T1000 (cell line): ENCODE data around the gene NDC80.
"Not testable (repeated sequence)": the region's sequence is repeated elsewhere in the genome, so short reads cannot be mapped to it uniquely, and the experiment has no call there.

Experiments
- DNase-seq: peaks from one replicate; lab custom pipeline; 2025; ENCODE audit warnings: mixed read lengths; lab: John Stamatoyannopoulos, UW

Gene NDC80

DNA sequence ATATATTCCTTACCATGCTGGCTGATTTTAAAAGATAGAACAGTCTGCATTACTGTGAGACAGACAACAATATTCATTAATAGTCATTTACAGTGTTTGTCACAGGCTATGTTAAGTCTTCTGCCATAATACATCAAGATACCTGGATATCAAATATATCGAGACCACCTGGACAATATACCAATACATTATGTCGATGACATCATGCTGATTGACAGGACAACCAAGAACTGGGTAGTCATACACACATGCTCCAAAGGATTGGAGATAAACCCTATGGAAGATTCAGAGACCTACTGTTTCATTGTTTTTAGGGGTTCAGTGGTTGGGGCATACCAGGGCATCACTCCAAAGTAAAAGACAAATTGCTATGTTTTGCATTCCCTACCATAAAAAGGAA is 57.6 kb downstream of the NDC80 start:
- DNase-seq: no peak

DNA sequence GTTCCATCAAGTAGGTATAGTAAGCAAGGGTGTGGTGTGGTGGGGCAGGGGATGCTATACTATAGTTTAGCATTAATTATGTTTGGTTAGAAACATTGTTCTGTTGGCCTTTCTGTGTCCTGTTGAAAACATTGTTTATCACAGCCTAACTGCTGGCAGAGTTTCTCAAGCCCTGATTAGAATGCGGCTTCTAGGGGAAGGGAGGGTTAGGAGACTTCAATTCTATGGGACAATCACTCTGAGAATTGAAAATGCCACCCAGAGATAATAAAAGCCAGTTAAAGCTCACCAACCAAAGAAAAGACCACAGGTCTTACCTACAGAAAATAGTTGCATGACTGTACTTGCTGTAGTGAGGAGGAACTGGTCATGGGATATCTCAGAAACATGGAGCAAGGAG is 64.2 kb downstream of the NDC80 start:
- DNase-seq: no peak

DNA sequence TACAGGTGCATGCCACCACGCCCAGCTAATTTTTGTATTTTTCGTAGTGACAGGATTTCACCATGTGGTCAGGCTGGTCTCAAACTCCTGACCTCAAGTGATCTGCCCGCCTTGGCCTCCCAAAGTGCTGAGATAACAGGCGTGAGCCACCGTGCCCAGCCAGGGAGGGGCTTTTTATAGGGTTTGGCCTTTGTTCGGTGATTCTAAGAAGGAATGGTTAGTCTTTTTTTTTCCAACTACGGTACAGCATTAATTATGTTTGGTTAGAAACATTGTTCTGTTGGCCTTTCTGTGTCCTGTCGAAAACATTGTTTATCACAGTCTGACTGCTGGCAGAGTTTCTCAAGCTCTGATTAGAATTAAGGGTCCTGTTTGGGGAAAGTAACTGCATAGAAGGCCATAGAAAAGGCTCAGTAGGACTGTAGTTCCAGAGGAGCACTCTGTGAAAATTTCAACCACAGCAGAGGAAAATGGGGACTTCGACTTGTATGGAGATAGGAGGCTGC is 64.8 kb downstream of the NDC80 start:
- no peak for DNase-seq

DNA sequence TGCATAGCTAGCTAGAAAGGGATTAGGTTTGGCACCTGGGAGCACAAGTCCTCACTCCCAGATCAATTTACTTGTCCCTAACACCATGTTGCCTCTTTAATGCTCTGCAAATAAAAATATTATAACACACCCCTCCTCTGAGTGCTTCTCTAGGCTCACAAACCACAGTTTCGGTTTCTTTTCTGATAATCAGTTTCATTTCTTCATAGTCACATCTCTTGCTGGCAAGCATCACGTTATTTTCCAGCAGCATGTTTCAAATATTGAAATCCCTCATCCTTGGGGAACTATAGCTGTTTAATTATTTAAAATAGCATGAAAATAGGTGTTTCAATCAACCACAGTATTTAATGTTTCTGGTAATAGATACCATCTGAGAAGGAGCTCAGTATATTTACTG is 70.3 kb downstream of the NDC80 start:
- no peak for DNase-seq

DNA sequence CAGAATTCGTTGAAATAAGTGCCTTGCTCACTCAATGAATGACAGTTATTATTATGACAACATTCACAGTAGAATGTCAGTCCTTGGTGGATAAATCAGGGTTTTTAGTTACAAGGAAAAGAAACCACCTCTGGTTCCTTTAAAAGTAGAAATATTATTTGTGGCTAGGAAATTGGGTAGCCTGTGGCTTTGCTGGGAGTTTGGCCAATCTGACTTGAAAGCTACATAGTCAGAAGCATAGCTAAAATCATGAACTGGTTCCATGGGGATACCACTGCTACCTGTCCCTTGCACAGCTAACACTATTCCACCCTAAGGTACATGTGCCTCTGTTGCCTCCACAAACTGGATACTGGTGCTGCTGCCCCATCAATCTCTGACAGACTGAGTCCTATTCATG is 71.4 kb downstream of the NDC80 start:
- no peak for DNase-seq

DNA sequence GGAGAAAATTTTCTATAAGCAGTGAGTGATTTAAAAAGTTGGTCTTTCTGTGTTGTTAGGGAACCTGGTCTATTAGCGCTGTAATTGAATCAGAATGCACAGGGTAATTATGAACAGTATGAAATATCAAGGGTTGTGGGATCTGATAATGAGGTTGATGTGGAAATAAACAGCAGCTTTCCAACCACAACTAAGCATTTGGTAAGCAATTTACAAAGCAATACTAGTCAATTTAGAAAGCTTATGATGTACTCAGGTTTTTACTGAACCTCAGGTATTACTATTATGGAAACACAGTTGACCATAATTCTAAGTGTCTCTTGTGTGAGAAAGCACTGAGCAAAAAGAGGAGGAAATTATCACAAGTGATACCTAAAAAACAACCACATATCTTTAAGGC is 73.2 kb downstream of the NDC80 start:
- DNase-seq: no peak

DNA sequence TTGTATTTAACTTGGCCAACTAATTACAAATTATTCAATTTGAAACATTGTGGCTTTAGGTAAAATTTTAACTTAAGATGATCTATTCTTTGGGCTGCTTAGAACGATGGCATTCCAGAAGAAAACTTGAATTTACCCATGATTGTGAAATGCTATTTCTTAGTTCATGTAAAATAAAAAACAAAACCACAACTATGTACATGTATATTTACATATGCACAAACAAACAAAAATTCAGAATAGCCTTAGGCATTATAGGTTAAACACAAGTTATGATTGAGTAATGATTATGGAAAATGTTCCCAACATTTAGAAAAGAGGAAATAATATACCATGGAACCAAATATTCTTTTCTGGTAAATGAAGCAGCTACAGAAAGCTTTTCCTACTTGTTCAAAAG is 80.6 kb downstream of the NDC80 start:
- DNase-seq: no peak

DNA sequence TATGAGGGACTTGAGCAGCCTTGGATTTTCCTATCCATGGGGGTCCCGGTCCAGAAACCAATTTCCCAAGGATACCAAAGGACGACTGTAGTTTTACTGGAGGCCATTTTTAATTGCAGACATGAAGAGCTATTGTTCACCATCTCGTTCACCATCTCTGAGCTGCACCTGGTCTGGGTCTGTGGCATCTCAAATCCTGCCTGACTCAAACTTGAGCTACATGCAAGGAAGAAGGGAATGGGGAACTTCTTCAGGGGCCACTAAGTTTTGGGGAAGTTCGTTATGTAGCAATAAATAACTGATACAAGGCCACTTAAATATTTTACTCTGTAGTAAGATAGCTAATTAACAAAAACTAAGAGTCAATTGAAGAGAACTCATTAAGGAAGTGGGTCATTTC is 82.1 kb downstream of the NDC80 start:
- no peak for DNase-seq

DNA sequence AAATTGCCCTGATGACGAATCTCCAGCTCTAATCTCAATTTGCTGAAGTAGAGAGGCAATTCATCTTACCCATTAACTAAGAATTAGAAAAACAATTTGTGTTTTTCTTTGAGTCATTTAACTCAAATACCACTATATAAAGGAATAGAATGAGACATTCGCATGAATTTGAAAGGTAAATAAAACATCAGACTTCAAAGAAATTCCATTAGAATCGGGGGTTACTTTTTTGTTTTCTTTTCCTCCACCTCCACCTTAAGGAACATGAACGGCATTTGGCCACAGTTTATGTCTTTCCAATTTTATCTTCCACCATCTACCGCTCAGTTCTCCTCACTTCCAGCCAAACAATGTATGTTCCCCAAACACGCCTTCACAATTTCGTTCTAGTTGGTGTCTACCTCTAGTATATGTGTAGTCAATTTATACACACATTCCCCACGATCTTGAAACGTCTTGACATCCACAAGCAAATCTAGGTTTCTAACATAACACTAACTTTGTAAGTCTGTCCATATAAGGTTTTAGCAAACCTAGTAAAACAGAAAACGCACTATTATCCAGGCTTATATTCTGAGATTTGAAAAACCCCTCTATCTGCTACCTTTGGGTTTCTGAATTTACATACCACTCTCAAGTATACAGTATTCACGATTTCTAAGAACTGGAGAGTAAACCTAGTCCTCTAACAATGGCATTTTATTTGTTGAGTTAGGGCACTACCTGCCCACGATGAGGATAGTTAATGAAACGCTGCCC is 83.0 kb downstream of the NDC80 start:
- no peak for DNase-seq

DNA sequence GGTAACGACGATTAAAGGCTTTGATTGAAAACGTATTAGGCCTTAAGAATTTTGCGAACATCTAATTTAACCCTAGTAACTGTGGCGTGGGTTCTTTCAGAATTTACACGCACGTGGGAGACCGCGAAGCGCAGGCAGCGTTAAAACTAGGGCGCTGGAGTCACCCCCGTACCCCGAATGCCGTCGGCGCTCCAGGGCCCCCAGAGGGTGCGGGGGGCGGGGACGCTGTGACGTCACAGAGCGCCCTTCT is 83.5 kb downstream of the NDC80 start:
- no peak for DNase-seq

DNA sequence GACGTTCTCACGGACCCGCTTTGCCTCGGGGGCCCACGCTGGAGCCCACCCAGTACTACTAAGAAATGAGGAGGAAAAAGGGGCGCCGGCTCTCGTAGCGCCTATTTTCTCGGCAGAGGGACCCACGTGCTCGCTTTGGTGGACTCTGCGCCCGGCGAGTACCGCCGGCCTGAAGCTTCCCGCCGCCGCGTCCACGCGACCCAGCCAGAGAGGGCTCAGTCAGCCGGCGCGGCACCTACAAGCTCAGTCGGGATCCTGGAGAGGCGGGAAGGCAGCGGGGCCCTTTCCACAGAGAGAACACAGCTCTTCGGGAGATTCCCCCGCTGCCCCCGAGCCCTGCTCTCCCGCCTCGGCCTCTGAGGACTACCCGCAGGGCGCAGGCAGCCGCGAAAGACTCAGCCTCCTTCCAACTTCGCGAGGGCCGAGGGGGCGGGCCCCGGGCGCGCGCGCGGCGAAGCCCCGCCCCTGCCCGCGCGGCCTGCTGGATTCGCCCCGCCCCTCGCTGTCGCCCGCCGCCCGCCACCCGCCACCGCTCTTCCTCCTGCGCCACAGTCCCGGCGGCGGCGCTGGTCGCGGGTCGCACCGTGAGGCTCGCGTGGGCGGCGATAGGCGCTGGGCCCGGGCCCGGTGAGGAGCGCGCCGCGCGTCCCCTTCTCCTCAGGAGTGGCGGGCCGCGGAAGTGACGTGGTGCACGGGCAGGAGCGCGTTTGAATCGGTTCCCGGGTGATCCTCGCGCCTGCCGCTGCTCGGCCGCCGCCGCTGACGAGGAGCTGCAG is 84.0 kb downstream of the NDC80 start, which contains the start of gene SMCHD1:
Gene SMCHD1, plus strand, starts transcription at position 549 of the 776 bp plus-strand sequence. CDS start 350 bp downstream, outside the sequence.
- DNase-seq: peak; percentile 56

DNA sequence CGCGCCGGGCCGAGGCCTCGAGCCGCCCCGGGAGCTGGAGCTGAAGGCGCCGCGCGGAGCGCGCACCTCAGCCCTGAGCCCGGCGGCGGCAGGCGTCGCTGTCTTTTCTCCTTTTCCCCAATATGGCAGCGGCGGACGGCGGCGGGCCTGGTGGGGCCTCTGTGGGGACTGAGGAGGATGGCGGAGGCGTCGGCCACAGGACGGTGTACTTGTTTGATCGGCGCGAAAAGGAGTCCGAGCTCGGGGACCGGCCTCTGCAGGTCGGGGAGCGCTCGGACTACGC is 84.5 kb downstream of the NDC80 start:
- no peak for DNase-seq

DNA sequence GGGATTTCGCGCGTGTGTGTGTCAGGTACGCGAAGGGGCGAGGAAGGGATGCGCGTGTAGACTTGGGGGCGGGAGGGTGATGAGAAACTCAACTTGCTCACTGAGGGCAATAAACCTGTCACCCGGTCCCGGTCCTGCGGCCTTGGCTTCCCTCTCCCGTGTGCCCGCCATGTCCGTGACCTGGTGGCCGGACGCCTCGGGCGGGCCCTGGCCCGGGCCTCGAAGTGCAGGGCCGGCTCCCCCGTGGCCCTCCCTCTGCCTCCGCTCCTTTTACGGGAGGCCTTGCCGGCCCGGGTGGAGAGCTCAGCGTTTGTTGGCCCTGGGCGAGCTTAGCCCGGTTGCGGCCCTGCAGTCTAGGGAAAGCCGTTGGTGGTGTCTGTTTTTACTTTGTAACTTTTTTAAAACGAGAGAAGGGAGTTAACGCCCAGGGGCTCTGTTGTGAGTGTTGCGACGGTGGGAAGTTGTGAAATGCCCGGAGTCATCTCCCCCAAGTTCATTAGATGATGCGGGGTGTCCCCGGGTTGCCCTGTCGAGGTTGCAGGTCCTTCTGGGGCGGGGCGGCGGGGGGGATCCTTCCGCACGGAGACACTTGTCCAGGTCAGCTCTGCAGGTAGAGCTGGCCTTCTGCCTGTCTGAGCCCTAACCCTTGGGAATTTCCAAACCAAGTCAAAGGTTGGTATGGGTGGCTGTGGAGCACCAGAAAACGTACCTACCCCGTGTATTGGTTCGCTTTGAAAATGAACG is 85.1 kb downstream of the NDC80 start:
- no peak for DNase-seq

DNA sequence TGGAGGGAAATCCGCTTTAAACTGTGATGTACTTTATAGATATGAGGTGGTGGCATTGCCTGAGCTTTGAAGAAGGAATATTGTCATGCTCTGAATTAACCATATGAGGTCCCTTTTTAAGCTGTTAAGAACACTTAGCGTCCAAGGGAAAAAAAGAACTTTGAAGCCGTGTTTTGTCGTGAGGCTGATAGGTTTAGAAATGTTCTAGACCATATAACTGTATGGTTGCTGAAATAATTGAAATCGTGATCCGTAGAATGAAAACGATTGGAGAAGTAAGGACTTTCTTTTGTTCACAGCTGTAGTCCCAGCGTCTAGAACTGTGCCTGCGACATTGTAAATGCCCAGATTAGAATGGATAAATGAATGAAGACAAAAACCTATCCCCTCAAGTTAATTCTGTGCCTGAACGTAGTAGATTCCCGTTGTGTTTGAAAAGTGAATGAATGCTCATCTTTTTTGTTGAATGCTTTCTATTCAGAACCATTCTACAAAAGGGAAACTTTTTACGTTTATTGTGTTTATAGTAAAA is 85.7 kb downstream of the NDC80 start:
- DNase-seq: no peak

DNA sequence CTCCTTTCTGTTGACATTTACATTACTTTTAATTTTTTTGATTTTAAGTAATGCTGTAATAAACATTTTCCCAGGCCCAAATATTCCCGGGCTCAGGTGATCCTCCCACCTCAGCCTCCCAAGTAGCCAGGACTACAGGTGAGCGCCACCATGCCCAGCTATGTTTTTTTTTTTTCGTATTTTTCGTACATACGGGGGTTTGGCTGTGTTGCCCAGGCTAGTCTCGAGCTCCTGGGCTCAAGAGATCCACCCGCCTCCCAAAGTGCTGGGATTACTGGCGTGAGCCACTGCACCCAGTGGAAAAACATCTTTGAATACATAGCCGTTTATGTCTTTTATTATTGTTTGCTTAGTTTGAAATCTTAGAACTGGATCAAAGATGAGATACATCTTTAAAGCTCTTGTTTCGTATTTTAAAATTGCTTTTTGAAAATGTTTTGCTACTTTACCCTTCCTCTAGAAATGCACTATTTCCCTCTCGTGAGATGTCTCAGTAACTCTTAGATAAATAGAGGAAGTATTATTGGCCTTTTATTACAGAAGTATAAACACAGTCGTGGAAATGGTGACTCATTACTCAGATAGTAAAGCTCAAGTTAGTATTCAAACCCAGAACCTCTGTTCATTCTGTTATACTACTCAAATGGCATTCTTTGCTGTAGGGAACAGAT is 86.6 kb downstream of the NDC80 start:
- DNase-seq: no peak

DNA sequence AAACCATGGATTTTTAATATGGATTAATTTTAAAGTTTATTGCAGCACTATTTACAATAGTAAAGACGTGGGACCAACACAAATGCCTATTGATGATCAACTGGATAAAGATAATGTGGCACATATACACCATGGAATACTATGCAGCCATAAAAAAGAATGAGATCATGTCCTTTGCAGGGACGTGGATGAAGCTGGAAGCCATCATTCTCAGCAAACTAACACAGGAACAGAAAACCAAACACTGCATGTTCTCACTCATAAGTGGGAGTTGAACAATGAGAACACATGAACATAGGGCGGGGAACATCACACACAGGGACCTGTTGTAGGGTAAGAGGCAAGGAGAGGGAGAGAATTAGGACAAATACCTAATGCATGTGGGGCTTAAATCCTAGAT is 89.5 kb downstream of the NDC80 start:
- not testable (repeated sequence) for DNase-seq

DNA sequence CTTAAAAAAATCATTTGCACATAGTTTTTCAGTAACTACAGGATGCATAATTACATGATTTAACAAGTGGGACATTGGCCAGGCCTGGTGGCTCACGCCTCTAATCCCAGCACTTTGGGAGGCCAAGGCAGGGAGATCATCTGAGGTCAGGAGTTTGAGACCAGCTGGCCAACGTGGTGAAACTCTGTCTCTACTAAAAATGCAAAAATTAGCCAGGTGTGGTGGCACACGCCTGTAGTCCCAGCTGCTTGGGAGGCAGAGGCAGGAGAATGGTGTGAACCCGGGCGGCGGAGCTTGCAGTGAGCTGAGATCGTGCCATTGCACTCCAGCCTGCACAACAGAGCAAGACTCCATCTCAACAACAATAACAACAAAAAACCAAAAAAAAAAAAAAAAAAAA is 90.9 kb downstream of the NDC80 start:
- DNase-seq: not testable (repeated sequence)

DNA sequence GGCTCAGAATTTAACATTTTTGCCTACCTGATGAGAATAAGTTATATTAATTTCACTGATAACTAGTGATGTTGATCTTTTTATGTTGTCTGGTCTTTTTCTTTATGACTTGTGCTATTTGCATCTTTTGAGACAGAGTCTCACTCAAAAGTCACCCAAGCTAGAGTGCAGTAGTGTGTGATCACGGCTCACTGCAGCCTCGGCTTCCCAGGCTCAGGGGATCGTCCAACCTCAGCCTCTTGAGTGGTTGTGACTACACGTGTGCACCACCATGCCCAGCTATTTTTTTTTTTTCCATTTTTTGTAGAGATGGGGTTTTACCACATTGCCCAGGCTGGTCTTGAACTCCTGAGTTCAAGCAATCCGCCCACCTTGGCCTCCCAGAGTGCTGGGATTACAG is 91.6 kb downstream of the NDC80 start:
- no peak for DNase-seq
